HCT116 (cell line): ENCODE results near the gene RASA2. TPM values are rescaled to one million over a fixed set of nuclear protein-coding genes. Genes with fewer than 3 reads are reported as not detected.

Experiments used
- ATAC-seq: fragments of 200-7000 bp; cut with Tn5 transposase; 2 replicates; pipeline ENCODE4 v1.9.1; 2020; ENCODE audit warnings: mild to moderate bottlenecking, moderate library complexity
- BruUV-seq: library from RNA; stranded (reverse); fragments of 400-500 nt; replicated peaks from 2 replicates; lab custom pipeline; 2021; lab: Mats Ljungman, UMichigan
- CTCF ChIA-PET: fragments of 300-600 bp; sonication (Branson Sonifier 250); formaldehyde crosslinking; loops from one replicate; lab custom pipeline; 2021; ENCODE audit warnings: antibody characterized with exemption; lab: Charles Lee
- POLR2A ChIA-PET: fragments of 300-600, 350-600 bp; sonication (Branson Sonifier 250); formaldehyde crosslinking; loops from one replicate; lab custom pipeline; 2021; ENCODE audit warnings: antibody characterized with exemption; lab: Charles Lee
- RAD21 ChIA-PET, 2 experiments: fragments of 300-600 bp; sonication (Branson Sonifier 250); formaldehyde crosslinking; loops; one replicate each; lab custom pipeline; 2023; ENCODE audit warnings: low total read pairs in 2 of 2; ENCODE audit not compliant: uncharacterized antibody in 2 of 2, unreplicated experiment in 2 of 2, low non-redundant PET in 1 of 2; lab: Charles Lee
- DNase-seq: peaks from one replicate; pipeline ENCODE4 v3.0.0-alpha.2; 2010; ENCODE audit warnings: low read depth, low spot score
- H2AFZ ChIP-seq: fragments of 200-600 bp; shearing (Covaris generic), sonication (generic); 2 replicates; pipeline ENCODE4 v1.6.1; 2017; ENCODE audit warnings: low read depth, mixed run types, mixed read lengths, antibody characterized with exemption, low read length; ENCODE audit not compliant: poor library complexity, severe bottlenecking
- H3K27ac ChIP-seq: 2 replicates; pipeline ENCODE4 v1.5.1; 2012; ENCODE audit warnings: low read depth, low read length
- H3K27me3 ChIP-seq: fragments of 200-600 bp; sonication (generic); 2 replicates; pipeline ENCODE4 v1.6.1; 2016; ENCODE audit warnings: mixed run types, low read length, mixed read lengths; ENCODE audit not compliant: insufficient read depth
- H3K36me3 ChIP-seq, 2 experiments: fragments of 200-500 bp in 1 of 2; fragments of 200-600 bp in 1 of 2; sonication (Bioruptor generic) in 1 of 2; sonication (generic) in 1 of 2; 2 replicates each; pipeline versions ENCODE4 v1.5.1 to v1.6.1; 2014 to 2016; ENCODE audit warnings: low read length in 2 of 2, inconsistent platforms in 1 of 2, mixed read lengths in 1 of 2, mixed run types in 1 of 2; ENCODE audit not compliant: insufficient read depth in 2 of 2, control insufficient read depth in 1 of 2
- H3K4me1 ChIP-seq, 2 experiments: fragments of 200-600 bp in 1 of 2; sonication (generic) in 1 of 2; 2 replicates each; pipeline versions ENCODE4 v1.5.1 to v1.6.1; 2012 to 2017; ENCODE audit warnings: low read length in 2 of 2, inconsistent platforms in 1 of 2, mild to moderate bottlenecking in 1 of 2, mixed read lengths in 1 of 2, mixed run types in 1 of 2, moderate library complexity in 1 of 2; ENCODE audit not compliant: insufficient read depth in 2 of 2, control insufficient read depth in 1 of 2
- H3K4me2 ChIP-seq: fragments of 200-600 bp; sonication (generic); 2 replicates; pipeline ENCODE4 v1.6.1; 2017; ENCODE audit warnings: mixed run types, low read length, mixed read lengths
- H3K4me3 ChIP-seq, 2 experiments: fragments of 200-600 bp in 1 of 2; sonication (generic) in 1 of 2; replicated peaks in 1 of 2; 2 replicates each; pipeline ENCODE4 v1.5.1; 2011 to 2016; ENCODE audit warnings: low read length in 2 of 2, control low read depth in 1 of 2, low read depth in 1 of 2, mild to moderate bottlenecking in 1 of 2, mixed read lengths in 1 of 2, mixed run types in 1 of 2
- H3K79me2 ChIP-seq: fragments of 200-600 bp; sonication (generic); 2 replicates; pipeline ENCODE4 v1.6.1; 2017; ENCODE audit warnings: mild to moderate bottlenecking, mixed run types, low read length, moderate library complexity, mixed read lengths; ENCODE audit not compliant: insufficient read depth
- H3K9ac ChIP-seq: fragments of 200-600 bp; sonication (generic); 2 replicates; pipeline ENCODE4 v1.6.1; 2016; ENCODE audit warnings: low read length, mixed read lengths
- H3K9me2 ChIP-seq: fragments of 200-600 bp; sonication (generic), shearing (Covaris generic); 2 replicates; pipeline ENCODE4 v1.6.1; 2017; ENCODE audit warnings: mixed run types, mild to moderate bottlenecking, moderate library complexity; ENCODE audit not compliant: insufficient read depth
- H3K9me3 ChIP-seq, 2 experiments: fragments of 200-500 bp in 1 of 2; fragments of 200-600 bp in 1 of 2; sonication (Bioruptor generic) in 1 of 2; sonication (generic) in 1 of 2; 2 replicates each; pipeline ENCODE4 v1.6.1; 2014 to 2017; ENCODE audit warnings: low read length in 2 of 2, mixed read lengths in 2 of 2, inconsistent platforms in 1 of 2, low read depth in 1 of 2, mild to moderate bottlenecking in 1 of 2, mixed run types in 1 of 2, moderate library complexity in 1 of 2; ENCODE audit not compliant: control insufficient read depth in 1 of 2, insufficient read depth in 1 of 2
- H4K20me1 ChIP-seq: fragments of 200-600 bp; sonication (generic), shearing (Covaris generic); 2 replicates; pipeline ENCODE4 v1.6.1; 2017; ENCODE audit warnings: mixed run types, mild to moderate bottlenecking, moderate library complexity; ENCODE audit not compliant: insufficient read depth
- CBX3 ChIP-seq: IDR thresholded peaks from 2 replicates; pipeline ENCODE4 v1.6.1; 2012; ENCODE audit warnings: low read depth
- EGR1 ChIP-seq: IDR thresholded peaks from 2 replicates; pipeline ENCODE4 v1.6.1; 2012; ENCODE audit warnings: low read depth
- ELF1 ChIP-seq: IDR thresholded peaks from 2 replicates; pipeline ENCODE4 v1.6.1; 2012; ENCODE audit warnings: low read depth, borderline replicate concordance
- EZH2 ChIP-seq: fragments of 200-600 bp; sonication (generic); IDR thresholded peaks from 2 replicates; pipeline ENCODE4 v1.6.1; 2017; ENCODE audit warnings: antibody characterized with exemption, mixed run types
- EZH2phosphoT487 ChIP-seq: fragments of 200-600 bp; IDR thresholded peaks from 2 replicates; pipeline ENCODE4 v1.6.1; 2018; ENCODE audit warnings: antibody characterized with exemption, borderline replicate concordance
- FOSL1 ChIP-seq: IDR thresholded peaks from 2 replicates; pipeline ENCODE4 v1.6.1; 2012; ENCODE audit warnings: low read depth
- POLR2A ChIP-seq: IDR thresholded peaks from 2 replicates; pipeline ENCODE4 v1.7.0; 2011; ENCODE audit warnings: borderline replicate concordance; ENCODE audit not compliant: insufficient read depth, insufficient read length; ENCODE audit errors: extremely low read depth
- POLR2AphosphoS5 ChIP-seq: IDR thresholded peaks from 2 replicates; pipeline ENCODE4 v1.6.1; 2011; ENCODE audit warnings: mild to moderate bottlenecking, low read depth, low read length, moderate library complexity
- RAD21 ChIP-seq: IDR thresholded peaks from 2 replicates; pipeline ENCODE4 v1.6.1; 2012; ENCODE audit warnings: low read depth, mild to moderate bottlenecking
- SIN3A ChIP-seq: IDR thresholded peaks from 2 replicates; pipeline ENCODE4 v1.6.1; 2012; ENCODE audit warnings: low read depth
- SP1 ChIP-seq: IDR thresholded peaks from 2 replicates; pipeline ENCODE4 v1.6.1; 2012; ENCODE audit warnings: low read depth
- TCF7L2 ChIP-seq: IDR thresholded peaks from 2 replicates; pipeline ENCODE4 v1.7.0; 2011; ENCODE audit warnings: borderline replicate concordance, inconsistent platforms; ENCODE audit not compliant: insufficient read depth, insufficient read length; ENCODE audit errors: extremely low read depth
- YY1 ChIP-seq: IDR thresholded peaks from 2 replicates; pipeline ENCODE4 v1.6.1; 2011; ENCODE audit warnings: low read length, low read depth, moderate library complexity, mild to moderate bottlenecking; ENCODE audit not compliant: insufficient replicate concordance; ENCODE audit errors: extremely low read depth
- intact Hi-C: fragments of 100-400 bp; cut with micrococcal nuclease; formaldehyde crosslinking; loops from 2 replicates; pipeline ENCODE4 v1.10.0; 2022
- total RNA-seq: library from RNA; stranded (reverse); gene quantifications from one replicate; pipeline ENCODE4 v1.2.1, GENCODE V29; 2021; ENCODE audit not compliant: unreplicated experiment
- TF ChIP-seq, protein P1 (sequence below): IDR thresholded peaks from 2 replicates; pipeline ENCODE4 v1.6.1; 2012
- TF ChIP-seq, protein P2 (sequence below), 3 experiments: fragments of 200-600 bp in 1 of 3; sonication (generic) in 1 of 3; IDR thresholded peaks in 2 of 3; conservative IDR thresholded peaks in 1 of 3; 2 replicates each; pipeline ENCODE4 v1.5.1; 2012 to 2017; ENCODE audit warnings: low read depth in 2 of 3, low read length in 2 of 3, antibody characterized with exemption in 1 of 3, borderline replicate concordance in 1 of 3, control low read depth in 1 of 3, mild to moderate bottlenecking in 1 of 3, mixed read lengths in 1 of 3, mixed run types in 1 of 3, moderate library complexity in 1 of 3; ENCODE audit not compliant: insufficient read depth in 1 of 3

Gene RASA2
- total RNA-seq, 1 experiment from 2014 or later = 12.8 TPM

DNA sequence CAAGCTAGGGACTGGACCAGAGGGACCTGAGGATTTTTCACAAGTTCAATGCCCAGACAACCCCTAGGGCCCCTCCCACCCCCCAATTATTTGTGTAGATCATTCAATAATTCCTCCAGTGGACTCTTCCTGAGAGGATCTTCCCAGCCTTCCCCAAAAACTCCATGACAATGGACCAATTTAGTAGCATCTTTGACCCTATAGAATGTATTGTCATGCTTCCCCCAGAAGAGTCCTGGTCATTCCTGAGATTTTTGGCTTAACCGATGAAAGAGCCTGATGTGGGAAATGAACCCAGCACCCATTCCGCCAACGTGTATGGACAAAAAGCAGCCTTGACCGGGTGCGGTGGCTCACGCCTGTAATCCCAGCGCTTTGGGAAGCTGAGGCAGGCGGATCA is 132.1 kb downstream of the RASA2 start (continued):
- TF ChIP-seq FOSL1 (no peak), TCF7L2 (no peak)

DNA sequence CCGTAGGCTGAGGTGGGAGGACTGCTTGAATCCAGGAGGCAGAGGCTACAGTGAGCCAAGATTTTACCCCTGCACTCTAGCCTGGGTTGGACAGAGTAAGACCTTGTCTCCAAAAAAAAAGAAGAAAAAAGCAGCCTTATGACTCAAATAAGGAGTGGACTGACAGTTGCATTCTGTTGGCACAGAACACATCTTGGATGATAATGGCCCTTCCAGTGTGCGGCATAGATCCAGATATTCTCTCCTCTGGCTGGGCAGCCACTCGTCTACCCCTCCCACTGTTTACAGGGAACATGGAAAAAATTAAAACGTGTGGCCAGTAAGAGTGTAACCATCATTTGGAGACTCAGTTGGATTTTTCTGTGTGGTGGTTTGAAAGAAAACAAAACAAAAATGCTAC is 132.6 kb downstream of the RASA2 start:
- ChIA-PET POLR2A (no interaction called here), RAD21 (no interaction called here), CTCF (no interaction called here)
- H3K79me2 ChIP-seq = no peaks in the 10 kb centered on the region
- intact Hi-C loops = no loop called here
- H3K4me2 ChIP-seq = no peak overlapping the region
- DNase-seq = no peak
- no peak overlapping the region for H3K27ac ChIP-seq
- no peaks in the 10 kb centered on the region for H3K9me2 ChIP-seq
- no peaks in the 10 kb centered on the region for H3K9me3 ChIP-seq
- H3K4me3 ChIP-seq = no peak overlapping the region
- no peaks in the 10 kb centered on the region for H3K27me3 ChIP-seq
- no peak overlapping the region for H2AFZ ChIP-seq
- H3K9ac ChIP-seq = no peak overlapping the region
- no peak for TF ChIP-seq EGR1
- TF ChIP-seq, protein P1, sequence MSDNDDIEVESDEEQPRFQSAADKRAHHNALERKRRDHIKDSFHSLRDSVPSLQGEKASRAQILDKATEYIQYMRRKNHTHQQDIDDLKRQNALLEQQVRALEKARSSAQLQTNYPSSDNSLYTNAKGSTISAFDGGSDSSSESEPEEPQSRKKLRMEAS = no peak
- TF ChIP-seq YY1 = no peak
- no peak for TF ChIP-seq RAD21
- no peak for TF ChIP-seq CBX3
- no peak for TF ChIP-seq EZH2phosphoT487
- TF ChIP-seq SIN3A = no peak
- TF ChIP-seq POLR2AphosphoS5 = no peak
- no peak for TF ChIP-seq EZH2
- TF ChIP-seq SP1 = no peak
- TF ChIP-seq, protein P2, sequence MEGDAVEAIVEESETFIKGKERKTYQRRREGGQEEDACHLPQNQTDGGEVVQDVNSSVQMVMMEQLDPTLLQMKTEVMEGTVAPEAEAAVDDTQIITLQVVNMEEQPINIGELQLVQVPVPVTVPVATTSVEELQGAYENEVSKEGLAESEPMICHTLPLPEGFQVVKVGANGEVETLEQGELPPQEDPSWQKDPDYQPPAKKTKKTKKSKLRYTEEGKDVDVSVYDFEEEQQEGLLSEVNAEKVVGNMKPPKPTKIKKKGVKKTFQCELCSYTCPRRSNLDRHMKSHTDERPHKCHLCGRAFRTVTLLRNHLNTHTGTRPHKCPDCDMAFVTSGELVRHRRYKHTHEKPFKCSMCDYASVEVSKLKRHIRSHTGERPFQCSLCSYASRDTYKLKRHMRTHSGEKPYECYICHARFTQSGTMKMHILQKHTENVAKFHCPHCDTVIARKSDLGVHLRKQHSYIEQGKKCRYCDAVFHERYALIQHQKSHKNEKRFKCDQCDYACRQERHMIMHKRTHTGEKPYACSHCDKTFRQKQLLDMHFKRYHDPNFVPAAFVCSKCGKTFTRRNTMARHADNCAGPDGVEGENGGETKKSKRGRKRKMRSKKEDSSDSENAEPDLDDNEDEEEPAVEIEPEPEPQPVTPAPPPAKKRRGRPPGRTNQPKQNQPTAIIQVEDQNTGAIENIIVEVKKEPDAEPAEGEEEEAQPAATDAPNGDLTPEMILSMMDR (IDR thresholded peaks at IDR 0.05 in 2 of 3, conservative IDR thresholded peaks at IDR 0.05 in 1 of 3; ENCODE audit: borderline replicate concordance in 1 of 3, insufficient read depth in 1 of 3, low read depth in 2 of 3, low read length in 2 of 3) = no peak
- TF ChIP-seq POLR2A = no peak
- no peak for TF ChIP-seq ELF1
- BruUV-seq = no TSS peak
- H3K36me3 ChIP-seq = no peaks in the 10 kb centered on the region
- no peaks in the 10 kb centered on the region for H4K20me1 ChIP-seq
- H3K4me1 ChIP-seq = no peaks in the 10 kb centered on the region
- ATAC-seq = no peak
